ENCODE results near the gene BCDIN3D. TPM values are rescaled to one million over a fixed set of nuclear protein-coding genes. Genes with fewer than 3 reads are reported as not detected.

BCDIN3D gene
- polyA plus RNA-seq, 1 of the 3 experiments (the other 2 are of a cell fraction), result 2.3 TPM

GRCh38 chr12:49865109-49865781 lies 22.3 kb upstream of the BCDIN3D start:
- Histone ChIP-seq H3K4me1 (ENCODE audit: control insufficient read depth in 1 of 2, insufficient read depth in 2 of 2, low read depth in 1 of 2, low read length in 1 of 2) (peaks cover 28 to 38% of the 10 kb centered on the region in 2 experiments), H3F3A (replicated peaks; ENCODE audit: insufficient read depth) (peaks cover 17% of the 10 kb centered on the region), H3K9me2 (no peaks in the 10 kb centered on the region), H3K4me3 (ENCODE audit: low read depth in 2 of 2, low read length in 1 of 2) (no peak overlapping the region), H3K27ac (ENCODE audit: low read depth in 2 of 2, low read length in 1 of 2) (no peak overlapping the region), H3K27me3 (ENCODE audit: insufficient read depth) (no peaks in the 10 kb centered on the region), H3K9ac (no peak overlapping the region), H3K9me3 (no peaks in the 10 kb centered on the region), H2AFZ (ENCODE audit: low read depth) (no peak overlapping the region), H3K4me2 (no peak overlapping the region), H3K36me3 (replicated peaks in 1 of 2; ENCODE audit: control insufficient read depth in 1 of 2, insufficient read depth in 2 of 2, low read length in 1 of 2) (no peaks in the 10 kb centered on the region), H4K20me1 (ENCODE audit: insufficient read depth) (no peaks in the 10 kb centered on the region), H3K79me2 (ENCODE audit: insufficient read depth) (no peaks in the 10 kb centered on the region)
- WGBS (ENCODE audit: low lambda C conversion rate), result 75% methylated on average over 13 of the region's 13 CpGs
- POLR2A ChIA-PET, result no interaction called here
- DNase-seq, result no peak
- CTCF ChIA-PET, result interaction anchor here (0.6 to 14.1 kb wide), 15 partner anchors 14 to 486 kb away, joined by 3 to 312 read pairs (median 12); partner anchors contain the start of genes AQP5, AQP6 and ASIC1
- TF ChIP-seq CHD2 (IDR thresholded peaks at IDR 0.05; ENCODE audit: low read length, partially characterized antibody) (no peak), ELF1 (IDR thresholded peaks at IDR 0.05) (no peak), RXRA (IDR thresholded peaks at IDR 0.05; ENCODE audit: borderline replicate concordance, low read depth) (no peak), NFIC (IDR thresholded peaks at IDR 0.05; ENCODE audit: borderline replicate concordance) (no peak), SIN3A (IDR thresholded peaks at IDR 0.05; ENCODE audit: borderline replicate concordance, low read depth, low read length) (no peak), CTCF (IDR thresholded peaks at IDR 0.05) (no peak), YY1 (IDR thresholded peaks at IDR 0.05; ENCODE audit: low read depth) (no peak), ZBTB33 (IDR thresholded peaks at IDR 0.05; ENCODE audit: borderline replicate concordance, low read depth) (no peak), MAX (IDR thresholded peaks at IDR 0.05; ENCODE audit: low read depth) (no peak), TAF1 (IDR thresholded peaks at IDR 0.05; ENCODE audit: borderline replicate concordance, low read depth, low read length) (no peak), MXI1 (IDR thresholded peaks at IDR 0.05; ENCODE audit: low read depth, low read length) (no peak), JUND (IDR thresholded peaks at IDR 0.05) (no peak), POLR2AphosphoS5 (IDR thresholded peaks at IDR 0.05; ENCODE audit: low read depth, low read length) (no peak), PBX3 (IDR thresholded peaks at IDR 0.05) (no peak), GATA2 (CRISPR knock-in tag; IDR thresholded peaks at IDR 0.05) (no peak), REST (IDR thresholded peaks at IDR 0.05; ENCODE audit: low read depth, low read length) (no peak), EZH2phosphoT487 (IDR thresholded peaks at IDR 0.05; ENCODE audit: borderline replicate concordance, low read depth) (no peak), RAD21 (IDR thresholded peaks at IDR 0.05; ENCODE audit: low read length) (no peak), GABPA (IDR thresholded peaks at IDR 0.05; ENCODE audit: low read depth) (no peak)
